Keratinocyte (primary cell): ENCODE results near the gene MGLL. TPM values are rescaled to one million over a fixed set of nuclear protein-coding genes. Genes with fewer than 3 reads are reported as not detected.

ENCODE experiments used
- DNase-seq: peaks from one replicate; pipeline ENCODE4 v3.0.0-alpha.2; 2011; ENCODE audit warnings: low read depth, missing footprints, low spot score
- FAIRE-seq: peaks from 2 replicates; lab custom pipeline; 2011; peaks lifted over from hg19 to GRCh38; lab: Jason Lieb, UNC
- H2AFZ ChIP-seq: 2 replicates; pipeline ENCODE4 v1.6.0; 2012; ENCODE audit warnings: low read length, control low read depth, inconsistent platforms; ENCODE audit not compliant: control insufficient read depth
- H3K27ac ChIP-seq: 2 replicates; pipeline ENCODE4 v1.5.1; 2011; ENCODE audit warnings: low read length; ENCODE audit not compliant: control insufficient read depth, insufficient read depth
- H3K27me3 ChIP-seq: 3 replicates; pipeline ENCODE4 v1.6.0; 2011; ENCODE audit warnings: low read length; ENCODE audit not compliant: control insufficient read depth, insufficient read depth; ENCODE audit errors: extremely low read depth
- H3K36me3 ChIP-seq, 2 experiments: 2 replicates in 1 of 2; 3 replicates in 1 of 2; pipeline ENCODE4 v1.5.1; 2011; ENCODE audit warnings: low read length in 2 of 2, mild to moderate bottlenecking in 1 of 2; ENCODE audit not compliant: control insufficient read depth in 2 of 2, insufficient read depth in 2 of 2; ENCODE audit errors: extremely low read depth in 1 of 2
- H3K4me1 ChIP-seq: 3 replicates; pipeline ENCODE4 v1.5.1; 2011; ENCODE audit warnings: low read length; ENCODE audit not compliant: control insufficient read depth, insufficient read depth; ENCODE audit errors: extremely low read depth
- H3K4me2 ChIP-seq: 3 replicates; pipeline ENCODE4 v1.6.0; 2011; ENCODE audit warnings: low read depth, low read length; ENCODE audit not compliant: control insufficient read depth, insufficient read depth; ENCODE audit errors: extremely low read depth
- H3K4me3 ChIP-seq, 3 experiments: fragments of 200-600 bp in 1 of 3; sonication (generic) in 1 of 3; 2 replicates in 2 of 3; 3 replicates in 1 of 3; pipeline ENCODE4 v1.5.1; 2011 to 2016; ENCODE audit warnings: low read length in 3 of 3, mild to moderate bottlenecking in 3 of 3, control low read depth in 2 of 3, inconsistent platforms in 1 of 3, low read depth in 1 of 3, mixed read lengths in 1 of 3, mixed run types in 1 of 3, moderate library complexity in 1 of 3; ENCODE audit not compliant: control insufficient read depth in 2 of 3, insufficient read depth in 2 of 3; ENCODE audit errors: extremely low read depth in 1 of 3
- H3K79me2 ChIP-seq: 2 replicates; pipeline ENCODE4 v1.6.0; 2012; ENCODE audit warnings: low read length; ENCODE audit not compliant: control insufficient read depth, insufficient read depth
- H3K9ac ChIP-seq: 3 replicates; pipeline ENCODE4 v1.6.0; 2011; ENCODE audit warnings: low read length; ENCODE audit not compliant: control insufficient read depth, insufficient read depth; ENCODE audit errors: extremely low read depth
- H3K9me1 ChIP-seq: 3 replicates; pipeline ENCODE4 v1.6.0; 2011; ENCODE audit warnings: low read length; ENCODE audit not compliant: control insufficient read depth, insufficient read depth; ENCODE audit errors: extremely low read depth
- H3K9me3 ChIP-seq: 2 replicates; pipeline ENCODE4 v1.5.1; 2012; ENCODE audit warnings: low read depth, low read length; ENCODE audit not compliant: control insufficient read depth
- H4K20me1 ChIP-seq: 3 replicates; pipeline ENCODE4 v1.6.0; 2011; ENCODE audit warnings: low read length; ENCODE audit not compliant: control insufficient read depth, insufficient read depth; ENCODE audit errors: extremely low read depth
- CTCF ChIP-seq, 3 experiments: IDR thresholded peaks in 1 of 3; conservative IDR thresholded peaks in 1 of 3; optimal IDR thresholded peaks in 1 of 3; 2 replicates in 2 of 3; 3 replicates in 1 of 3; pipeline versions ENCODE3 to v1.5.1; 2011; ENCODE audit warnings: low read length in 3 of 3, mild to moderate bottlenecking in 3 of 3, moderate library complexity in 2 of 3, control low read depth in 1 of 3, inconsistent platforms in 1 of 3; ENCODE audit not compliant: insufficient read depth in 2 of 3; ENCODE audit errors: extremely low read depth in 1 of 3
- EZH2 ChIP-seq: IDR thresholded peaks from one replicate; pipeline ENCODE4 v1.6.1; 2012; ENCODE audit warnings: inconsistent platforms, mild to moderate bottlenecking, low read length, moderate library complexity
- dilution Hi-C: fragments of 300-500 bp; cut with MboI; formaldehyde crosslinking; loops from one replicate; pipeline ENCODE4 v1.7.0; 2020; ENCODE audit warnings: low sequenced_read_pairs; ENCODE audit not compliant: extremely low pct_ligation_motif_present
- polyA plus RNA-seq, 5 experiments: library from polyadenylated mRNA; depleted of rRNA in 3 of 5; stranded (reverse) in 3 of 5; stranded (forward) in 1 of 5; unstranded in 1 of 5; fragments of >200 nt; gene quantifications; 1 replicate in 1 of 5; 2 replicates in 3 of 5; 3 replicates in 1 of 5; pipeline versions ENCODE4 v1.2.1 to v1.2.3, GENCODE V29; 2011 to 2012; ENCODE audit warnings: missing spikeins in 2 of 5, low read depth in 1 of 5, low replicate concordance in 1 of 5

MGLL gene
- polyA plus RNA-seq, 1 donor (not counting 4 experiments of a cell fraction or from before 2014, with no cell fraction given), result 17.8 TPM

GRCh38 chr3:127755305-127755681 is 67.0 kb downstream of the MGLL start:
- no peak overlapping the region for H3K4me2 ChIP-seq
- H3K79me2 ChIP-seq, result no peaks in the 10 kb centered on the region
- H4K20me1 ChIP-seq, result no peaks in the 10 kb centered on the region
- no peaks in the 10 kb centered on the region for H3K9me1 ChIP-seq
- no peak overlapping the region for H3K27ac ChIP-seq
- no peak for TF ChIP-seq CTCF (optimal IDR thresholded peaks at IDR 0.05 in 1 of 3, IDR thresholded peaks at IDR 0.05 in 1 of 3, conservative IDR thresholded peaks at IDR 0.05 in 1 of 3; ENCODE audit: extremely low read depth in 1 of 3, insufficient read depth in 2 of 3, low read length in 3 of 3)
- no peak for TF ChIP-seq EZH2
- dilution Hi-C loops, result no loop called here
- H3K9ac ChIP-seq, result no peak overlapping the region
- no peaks in the 10 kb centered on the region for H3K9me3 ChIP-seq
- peaks cover 0 to 2% of the 10 kb centered on the region in 2 experiments for H3K36me3 ChIP-seq
- H3K4me1 ChIP-seq, result peaks cover 16% of the 10 kb centered on the region
- no peak for FAIRE-seq
- no peak overlapping the region for H2AFZ ChIP-seq
- DNase-seq, result no peak
- no peak overlapping the region for H3K4me3 ChIP-seq
- no peaks in the 10 kb centered on the region for H3K27me3 ChIP-seq

- no peak for FAIRE-seq
These were observed 67.7 kb downstream of the MGLL start for GRCh38 chr3:127754411-127755304.

More at GRCh38 chr3:127754411-127755304, 67.7 kb downstream of the MGLL start:
- Histone ChIP-seq H3K4me1 (peaks cover 22% of the 10 kb centered on the region), H3K9me3 (no peaks in the 10 kb centered on the region), H3K9me1 (no peaks in the 10 kb centered on the region), H3K36me3 (peaks cover 0 to 2% of the 10 kb centered on the region in 2 experiments), H3K9ac (no peak overlapping the region), H2AFZ (no peak overlapping the region), H3K4me2 (no peak overlapping the region), H3K27me3 (no peaks in the 10 kb centered on the region), H4K20me1 (no peaks in the 10 kb centered on the region), H3K27ac (no peak overlapping the region), H3K79me2 (no peaks in the 10 kb centered on the region), H3K4me3 (no peak overlapping the region)
- TF ChIP-seq EZH2 (no peak), CTCF (optimal IDR thresholded peaks at IDR 0.05 in 1 of 3, IDR thresholded peaks at IDR 0.05 in 1 of 3, conservative IDR thresholded peaks at IDR 0.05 in 1 of 3; ENCODE audit: extremely low read depth in 1 of 3, insufficient read depth in 2 of 3, low read length in 3 of 3) (no peak)
- dilution Hi-C loops, result no loop called here
- DNase-seq, result no peak
